Transverse colon (tissue), 4 donors: ENCODE data around the gene SIN3A. TPM values are rescaled to one million over a fixed set of nuclear protein-coding genes. Genes with fewer than 3 reads are reported as not detected.
"Not testable (repeated sequence)": the region's sequence is repeated elsewhere in the genome, so short reads cannot be mapped to it uniquely, and the experiment has no call there.

Experiments
- DNase-seq: peaks from one replicate; pipeline ENCODE4 v3.0.0-alpha.2; 2019
- H3K27ac ChIP-seq, 4 donors: fragments of 200-600 bp; sonication (generic); 2 replicates each; pipeline ENCODE4 v1.5.1; 2016 to 2018; ENCODE audit warnings: inconsistent platforms in 4 of 4
- H3K27me3 ChIP-seq: fragments of 200-600 bp; sonication (generic); 2 replicates; pipeline ENCODE4 v1.5.1; 2017; ENCODE audit warnings: inconsistent platforms
- H3K36me3 ChIP-seq, 4 donors: fragments of 200-600 bp; sonication (generic); 2 replicates each; pipeline ENCODE4 v1.5.1; 2017 to 2019; ENCODE audit warnings: inconsistent platforms in 4 of 4
- H3K4me1 ChIP-seq, 4 donors: fragments of 200-600 bp; sonication (generic); 2 replicates each; pipeline ENCODE4 v1.5.1; 2017 to 2020; ENCODE audit warnings: inconsistent platforms in 4 of 4
- H3K4me3 ChIP-seq, 4 donors: fragments of 200-600 bp; sonication (generic); 1 replicate in 1 of 4; 2 replicates in 3 of 4; pipeline versions ENCODE4 v1.5.1 to v1.6.1; 2017 to 2019; ENCODE audit warnings: inconsistent platforms in 4 of 4
- H3K9me3 ChIP-seq, 2 donors: fragments of 200-600 bp; sonication (generic); 2 replicates each; pipeline ENCODE4 v1.5.1; 2017 to 2019; ENCODE audit warnings: inconsistent platforms in 2 of 2
- CTCF ChIP-seq, 5 experiments: fragments of 200-600 bp in 3 of 5; fragments of 450-650 bp in 2 of 5; sonication (generic) in 3 of 5; IDR thresholded peaks; 1 replicate in 2 of 5; 2 replicates in 3 of 5; pipeline ENCODE4 v1.5.1; 2016 to 2017; ENCODE audit warnings: antibody characterized with exemption in 5 of 5, inconsistent platforms in 3 of 5, mild to moderate bottlenecking in 2 of 5, moderate library complexity in 1 of 5
- EP300 ChIP-seq: sonication (generic); formaldehyde crosslinking; IDR thresholded peaks from one replicate; pipeline ENCODE4 v1.6.1; 2017; ENCODE audit warnings: antibody characterized with exemption, low read depth
- POLR2A ChIP-seq: fragments of 450-650 bp; IDR thresholded peaks from one replicate; pipeline ENCODE4 v1.6.1; 2016; ENCODE audit warnings: antibody characterized with exemption, mild to moderate bottlenecking, moderate library complexity
- POLR2AphosphoS5 ChIP-seq, 3 donors: sonication (generic); formaldehyde crosslinking; IDR thresholded peaks; one replicate each; pipeline ENCODE4 v1.6.1; 2016; ENCODE audit warnings: antibody characterized with exemption in 3 of 3
- WGBS, 2 donors: methylation state at CpG; one replicate each; pipeline ENCODE4 v1.1.5; 2018; ENCODE audit warnings: low coverage in 1 of 2; 5-methylcytosine and 5-hydroxymethylcytosine counted together
- in situ Hi-C, 4 donors: fragments of 200-750 bp; cut with MboI; loops; one replicate each; pipeline versions ENCODE4 v1.15.0 to v1.15.1; 2017; ENCODE audit warnings: low sequenced_read_pairs in 3 of 4, low pct_ligation_motif_present in 1 of 4, low pct_unique_long_range_greater_than_20kb in 1 of 4
- intact Hi-C: fragments of 100-400 bp; cut with DNase I; formaldehyde crosslinking; loops from one replicate; pipeline ENCODE4 v1.15.1; 2023; ENCODE audit warnings: low total_unique reads
- total RNA-seq, 4 donors: library from RNA; depleted of rRNA; stranded (reverse); fragments of >200 nt; gene quantifications; one replicate each; pipeline ENCODE4 v1.1.0, GENCODE V29; 2016

The SIN3A gene
- total RNA-seq, 4 donors from 2014 or later: 39.3 to 88.0 (median 72.6) TPM

GRCh38 chr15:75348034-75348561 lies 103.4 kb downstream of the SIN3A start:
- Histone ChIP-seq H3K36me3 (no peaks in the 10 kb centered on the region), H3K27ac (peak overlapping the region; percentile 80 to 88 (median 86)), H3K27me3 (no peaks in the 10 kb centered on the region), H3K4me3 (peak overlapping the region; percentile 75 to 89 (median 82)), H3K4me1 (peaks cover 11 to 27% (median 15%) of the 10 kb centered on the region in 4 donors), H3K9me3 (no peaks in the 10 kb centered on the region)
- WGBS, 2 donors: 3% methylated on average over 36 of the region's 45 CpGs; no CpG with 5 or more reads in 1 of the 2 donors
- intact Hi-C loops (no loop called here), in situ Hi-C loops (loop anchor here in 1 of 4 donors (25.0 kb wide), 1 partner anchor 336 kb away; the partner anchor contains the start of gene PPCDC)
- TF ChIP-seq POLR2AphosphoS5 (IDR thresholded peaks at IDR 0.05) (no peak), POLR2A (no peak), EP300 (no peak), CTCF (IDR thresholded peaks at IDR 0.05) (no peak)
- DNase-seq: no peak

- Histone ChIP-seq H3K4me1 (peaks cover 11 to 27% (median 15%) of the 10 kb centered on the region in 4 donors), H3K27ac (peak overlapping the region; percentile 80 to 88 (median 86)), H3K36me3 (no peaks in the 10 kb centered on the region), H3K4me3 (peak overlapping the region; percentile 75 to 89 (median 82)), H3K9me3 (no peaks in the 10 kb centered on the region), H3K27me3 (no peaks in the 10 kb centered on the region)
- 0 to 2% methylated on average over 23 to 50 of the region's 65 CpGs for WGBS, 2 donors
- intact Hi-C loops (no loop called here), in situ Hi-C loops (loop anchor here in 1 of 4 donors (25.0 kb wide), 1 partner anchor 335 kb away; the partner anchor contains the start of gene PPCDC)
- peak; percentile 79 for DNase-seq
- TF ChIP-seq CTCF (IDR thresholded peaks at IDR 0.05) (no peak), POLR2AphosphoS5 (IDR thresholded peaks at IDR 0.05) (peak in 1 of 3 donors; percentile 17), POLR2A (no peak), EP300 (no peak)
Measured at GRCh38 chr15:75347222-75348033, 104.1 kb downstream of the SIN3A start.

- in situ Hi-C loops: loop anchor here in 1 of 4 donors (25.0 kb wide), 1 partner anchor 335 kb away; the partner anchor contains the start of gene PPCDC
- H3K9me3 ChIP-seq: no peaks in the 10 kb centered on the region
- 16 to 18% methylated on average over 7 to 20 of the region's 20 CpGs for WGBS, 2 donors
- intact Hi-C loops: no loop called here
- DNase-seq: peak; percentile 64
- H3K4me1 ChIP-seq: peaks cover 11 to 27% (median 15%) of the 10 kb centered on the region in 4 donors
- H3K4me3 ChIP-seq: peak within 1 kb of the TSS; percentile 75 to 89 (median 82)
- peak within 1 kb of the TSS; percentile 80 to 88 (median 86) for H3K27ac ChIP-seq
- no peaks in the 10 kb centered on the region for H3K27me3 ChIP-seq
- no peak for TF ChIP-seq CTCF (IDR thresholded peaks at IDR 0.05)
- no peak for TF ChIP-seq EP300
- TF ChIP-seq POLR2AphosphoS5 (IDR thresholded peaks at IDR 0.05): peak in 1 of 3 donors; percentile 28
- TF ChIP-seq POLR2A: peak; percentile 42
- no peaks in the 10 kb centered on the region for H3K36me3 ChIP-seq
Measured at GRCh38 chr15:75346796-75347221, 104.7 kb downstream of the SIN3A start, which contains the start of gene NEIL1. Gene NEIL1, plus strand, starts transcription at chr15:75347039. Its CDS starts 1,867 bp downstream, at chr15:75348906.

- in situ Hi-C loops: loop anchor here in 1 of 4 donors (25.0 kb wide), 1 partner anchor 332 kb away; the partner anchor contains the start of gene PPCDC
- DNase-seq, H3K27ac ChIP-seq: not testable (repeated sequence)
Measured at GRCh38 chr15:75343953-75344352, 107.5 kb downstream of the SIN3A start.

More at GRCh38 chr15:75343953-75344352, 107.5 kb downstream of the SIN3A start:
- H3K36me3 ChIP-seq, intact Hi-C loops, H3K4me3 ChIP-seq, H3K27me3 ChIP-seq, H3K9me3 ChIP-seq: not testable (repeated sequence)
- 37 to 46% methylated on average over 6 to 8 of the region's 8 CpGs for WGBS, 2 donors
- H3K4me1 ChIP-seq: peaks cover 8 to 22% (median 9%) of the 10 kb centered on the region in 4 donors
